GM06990 (cell line): ENCODE results near the gene MOV10L1.
A peak's percentile ranks its signal among the peaks of the same experiment; 100 is the strongest.

ENCODE experiments used
- DNase-seq: peaks from one replicate; pipeline ENCODE4 v3.0.0-alpha.2; 2011; ENCODE audit not compliant: insufficient read length; ENCODE audit errors: extremely low read depth
- H3K27me3 ChIP-seq: replicated peaks from 2 replicates; pipeline ENCODE4 v1.6.0; 2011; ENCODE audit warnings: low read length; ENCODE audit not compliant: control insufficient read depth, insufficient read depth
- H3K36me3 ChIP-seq: 2 replicates; pipeline ENCODE4 v1.5.1; 2011; ENCODE audit warnings: low read length; ENCODE audit not compliant: control insufficient read depth, insufficient read depth
- H3K4me3 ChIP-seq: replicated peaks from 2 replicates; pipeline ENCODE4 v1.5.1; 2011; ENCODE audit warnings: low read depth, mild to moderate bottlenecking, control low read depth, low read length
- CTCF ChIP-seq: IDR thresholded peaks from 2 replicates; pipeline ENCODE4 v1.5.1; 2011; ENCODE audit warnings: low read length, control low read depth, mild to moderate bottlenecking, inconsistent platforms; ENCODE audit not compliant: insufficient read depth, poor library complexity, severe bottlenecking

Gene MOV10L1

DNA sequence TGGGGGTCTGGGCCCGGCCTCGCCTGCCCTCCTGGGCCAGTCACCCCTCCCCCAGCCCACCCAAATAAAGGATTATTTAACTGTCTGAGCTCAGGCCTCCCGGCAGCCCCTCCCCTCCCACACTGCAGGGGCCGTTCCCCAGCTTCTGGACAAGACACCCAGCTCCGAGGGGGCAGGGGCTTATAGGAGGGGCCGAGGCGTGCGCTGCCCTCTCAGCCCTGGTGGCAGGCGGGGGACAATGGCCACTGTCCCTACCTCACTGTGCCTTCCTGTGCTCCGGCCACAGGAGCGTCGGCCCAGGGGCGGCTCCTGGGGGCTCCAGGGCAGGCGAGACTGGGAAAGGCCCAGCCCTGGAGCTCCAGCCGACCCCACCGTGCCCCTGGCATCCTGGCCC, 108.8 kb downstream of the MOV10L1 start:
- no peak for DNase-seq
- Histone ChIP-seq H3K36me3 (peaks cover 28% of the 10 kb centered on the region), H3K4me3 (no peak overlapping the region), H3K27me3 (no peaks in the 10 kb centered on the region)
- TF ChIP-seq CTCF: no peak

DNA sequence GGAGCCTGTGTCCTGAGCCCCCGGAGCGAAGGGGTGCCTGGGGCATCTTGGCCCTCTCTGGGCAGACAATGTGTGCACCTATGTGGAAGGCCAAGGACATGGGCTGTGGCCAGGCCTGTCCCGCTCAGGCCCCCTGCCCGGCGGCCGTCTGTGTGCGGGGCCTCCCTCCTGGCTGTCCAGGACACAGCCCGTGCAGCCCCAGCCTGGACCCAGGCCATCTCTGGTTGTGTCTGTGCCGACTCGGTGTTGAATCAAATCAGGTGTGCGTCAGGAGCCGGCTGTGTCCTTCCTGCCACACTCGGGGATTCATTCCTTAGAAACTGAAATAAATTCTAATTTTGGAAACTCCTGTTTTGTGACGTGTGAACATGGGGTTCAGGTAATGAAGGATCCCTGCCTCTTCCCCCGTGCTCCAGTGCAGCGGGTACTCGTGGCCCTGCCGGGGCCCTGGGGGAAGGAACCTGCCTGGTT, 109.5 kb downstream of the MOV10L1 start:
- TF ChIP-seq CTCF: no peak
- Histone ChIP-seq H3K36me3 (peaks cover 24% of the 10 kb centered on the region), H3K27me3 (no peaks in the 10 kb centered on the region), H3K4me3 (peak overlapping the region; percentile 62)
- DNase-seq: no peak

- no peak for DNase-seq
- peaks cover 18% of the 10 kb centered on the region for H3K36me3 ChIP-seq
- no peak for TF ChIP-seq CTCF
- H3K4me3 ChIP-seq: peak overlapping the region; percentile 62
- H3K27me3 ChIP-seq: no peaks in the 10 kb centered on the region
These were observed 110.1 kb downstream of the MOV10L1 start for GRCh38 chr22:50199829-50200460.

DNA sequence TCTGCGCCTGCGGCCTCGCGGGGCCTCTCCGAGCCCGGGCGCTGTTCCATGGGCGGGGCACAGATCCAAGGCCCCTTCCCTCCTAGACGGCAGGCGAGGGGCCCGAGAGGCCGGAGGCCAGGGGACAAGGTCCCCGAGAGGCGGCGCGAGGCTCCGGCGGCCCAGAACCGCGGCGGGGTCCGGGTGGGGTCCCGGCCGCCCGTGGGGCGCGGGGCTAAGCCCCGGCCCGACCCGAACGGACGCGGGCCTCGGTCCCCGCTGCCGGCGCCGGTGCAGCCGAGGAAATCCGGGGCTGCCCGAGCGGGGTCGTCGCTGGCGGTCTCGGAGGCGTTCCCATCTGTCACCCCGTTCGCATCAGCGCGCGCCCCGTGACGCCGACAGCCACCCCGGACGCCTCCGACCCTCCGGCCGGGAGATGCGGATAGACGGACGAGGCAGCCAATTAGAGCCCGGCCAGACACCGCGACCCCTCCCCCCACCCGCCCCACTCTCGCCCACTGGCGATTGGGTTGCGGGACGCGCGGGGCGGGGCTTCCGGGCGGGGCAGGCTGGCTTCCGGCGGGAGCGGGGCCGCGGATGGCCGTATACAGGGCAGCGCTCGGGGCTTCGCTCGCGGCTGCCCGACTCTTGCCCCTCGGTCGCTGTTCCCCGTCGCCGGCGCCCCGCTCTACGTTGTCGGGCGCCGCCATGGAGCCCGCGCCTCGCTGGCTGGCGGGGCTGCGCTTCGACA, 110.8 kb downstream of the MOV10L1 start, which contains the start of gene SELENOO:
Gene SELENOO, plus strand, starts transcription at position 551 of the 730 bp plus-strand sequence. Its CDS starts 26 bp downstream, at position 577.
- Histone ChIP-seq H3K27me3 (no peaks in the 10 kb centered on the region), H3K4me3 (peak within 1 kb of the TSS; percentile 62), H3K36me3 (peaks cover 15% of the 10 kb centered on the region)
- no peak for TF ChIP-seq CTCF
- peak; percentile 96 for DNase-seq

DNA sequence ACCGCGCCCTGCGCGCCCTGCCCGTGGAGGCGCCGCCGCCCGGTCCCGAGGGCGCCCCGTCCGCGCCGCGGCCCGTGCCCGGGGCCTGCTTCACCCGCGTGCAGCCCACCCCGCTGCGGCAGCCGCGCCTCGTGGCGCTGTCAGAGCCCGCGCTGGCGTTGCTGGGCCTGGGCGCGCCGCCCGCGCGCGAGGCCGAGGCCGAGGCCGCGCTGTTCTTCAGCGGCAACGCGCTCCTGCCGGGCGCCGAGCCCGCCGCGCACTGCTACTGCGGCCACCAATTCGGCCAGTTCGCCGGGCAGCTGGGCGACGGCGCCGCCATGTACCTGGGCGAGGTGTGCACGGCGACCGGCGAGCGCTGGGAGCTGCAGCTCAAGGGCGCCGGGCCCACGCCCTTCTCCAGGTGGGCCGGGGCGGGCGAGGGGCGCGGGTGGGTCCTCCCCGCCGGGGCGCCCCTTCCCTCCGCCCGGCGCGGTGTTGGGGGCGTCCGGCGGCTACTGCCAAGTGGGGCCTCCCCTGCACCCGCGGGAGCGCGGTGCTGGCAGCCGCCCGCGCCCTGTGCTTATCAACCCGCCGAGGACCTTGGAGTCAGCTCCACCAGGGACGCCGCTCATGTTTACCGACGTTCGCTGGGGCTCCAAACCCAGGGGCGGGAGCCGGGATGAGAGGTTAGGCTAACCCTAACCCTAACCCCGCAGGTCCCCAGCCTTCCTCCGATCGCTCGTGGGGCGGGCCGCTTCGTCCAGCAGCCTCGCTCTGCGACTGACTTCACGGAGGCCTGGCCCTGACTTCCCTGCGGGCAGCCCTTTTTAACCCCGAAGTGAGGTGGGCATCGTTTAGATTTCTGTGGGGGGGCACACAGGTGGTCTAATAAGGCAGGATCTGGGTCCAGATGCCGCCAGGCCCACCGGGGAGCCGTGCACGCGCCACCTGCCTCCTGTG, 111.7 kb downstream of the MOV10L1 start:
- DNase-seq: no peak
- Histone ChIP-seq H3K4me3 (peak overlapping the region; percentile 62), H3K36me3 (peaks cover 12% of the 10 kb centered on the region), H3K27me3 (no peaks in the 10 kb centered on the region)
- TF ChIP-seq CTCF: no peak
